Right ventricle myocardium superior (tissue), 1 donor: ENCODE measurements around the gene RGS4. TPM values are rescaled to one million over a fixed set of nuclear protein-coding genes. Genes with fewer than 3 reads are reported as not detected.

Experiments
- ATAC-seq: fragments of 200-7000 bp; cut with Tn5 transposase; one replicate; pipeline ENCODE4 v1.9.1; 2020; ENCODE audit warnings: mild to moderate bottlenecking; ENCODE audit not compliant: poor library complexity
- DNase-seq: peaks from one replicate; pipeline ENCODE4 v3.0.0-alpha.2; 2020
- intact Hi-C: fragments of 100-400 bp; cut with DNase I; formaldehyde crosslinking; loops from one replicate; pipeline ENCODE4 v1.11.2; 2022
- total RNA-seq: library from RNA; stranded (reverse); fragmentation: NEBNext Ultra II Directional; extraction: Animal tissue kit (Norgen Biotek cat#: 25700); gene quantifications from one replicate; pipeline ENCODE4 v1.2.1, GENCODE V29; 2021
- donor health status: DM: no; HTN: yes; CAD: no; lungs with severe emphysema.

Gene RGS4
- total RNA-seq, 1 donor from 2014 or later = 0.78 TPM

- DNase-seq = no peak
- intact Hi-C loops = loop anchor here (10.0 kb wide), 1 partner anchor 209 kb away; no protein-coding TSS in a partner anchor
- no peak for ATAC-seq
These were observed 5.6 kb upstream of the RGS4 start for GRCh38 chr1:163063610-163064009.

GRCh38 chr1:163066168-163066567 lies 3.0 kb upstream of the RGS4 start:
- DNase-seq (no peak), ATAC-seq (no peak)
- intact Hi-C loops = loop anchor here (10.0 kb wide), 1 partner anchor 211 kb away; no protein-coding TSS in a partner anchor

- ATAC-seq (no peak), DNase-seq (no peak)
- intact Hi-C loops = loop anchor here (10.0 kb wide), 1 partner anchor 212 kb away; no protein-coding TSS in a partner anchor
These were observed 2.5 kb upstream of the RGS4 start for GRCh38 chr1:163066686-163067085.

GRCh38 chr1:163068716-163069115 lies 445 bp upstream of the RGS4 start:
- peak; percentile 35 for ATAC-seq

GRCh38 chr1:163069655-163070277 lies 605 bp downstream of the RGS4 start:
- intact Hi-C loops = loop anchor here (5.0 to 10.0 kb wide), 3 partner anchors 103 to 248 kb away; no protein-coding TSS in a partner anchor
- ATAC-seq (no peak), DNase-seq (no peak)

More at GRCh38 chr1:163068716-163069115, 445 bp upstream of the RGS4 start:
- DNase-seq = no peak
- intact Hi-C loops = loop anchor here (10.0 kb wide), 1 partner anchor 214 kb away; no protein-coding TSS in a partner anchor

GRCh38 chr1:163071405-163072255 lies 2.5 kb downstream of the RGS4 start:
- ATAC-seq = peak; percentile 70
- peak; percentile 53 for DNase-seq
- intact Hi-C loops = loop anchor here (5.0 kb wide), 2 partner anchors 101 to 246 kb away; no protein-coding TSS in a partner anchor

GRCh38 chr1:163072658-163073057 lies 3.5 kb downstream of the RGS4 start:
- no peak for DNase-seq
- no peak for ATAC-seq
- intact Hi-C loops = loop anchor here (5.0 kb wide), 2 partner anchors 100 to 245 kb away; no protein-coding TSS in a partner anchor

- ATAC-seq (no peak), DNase-seq (no peak)
- intact Hi-C loops = loop anchor here (5.0 kb wide), 2 partner anchors 98 to 243 kb away; no protein-coding TSS in a partner anchor
These were observed 4.8 kb downstream of the RGS4 start for GRCh38 chr1:163074004-163074403.

- intact Hi-C loops = loop anchor here (5.0 kb wide), 2 partner anchors 98 to 243 kb away; no protein-coding TSS in a partner anchor
- DNase-seq = no peak
- no peak for ATAC-seq
These were observed 5.6 kb downstream of the RGS4 start for GRCh38 chr1:163074716-163075284.

GRCh38 chr1:163076044-163076443 lies 6.9 kb downstream of the RGS4 start:
- intact Hi-C loops = no loop called here
- ATAC-seq (no peak), DNase-seq (no peak)

GRCh38 chr1:163076446-163076845 lies 7.3 kb downstream of the RGS4 start:
- ATAC-seq (no peak), DNase-seq (no peak)
- intact Hi-C loops = no loop called here

- no peak for ATAC-seq
- no peak for DNase-seq
- intact Hi-C loops = no loop called here
These were observed 8.0 kb downstream of the RGS4 start for GRCh38 chr1:163076981-163077761.

- no peak for ATAC-seq
These were observed 13.8 kb downstream of the RGS4 start for GRCh38 chr1:163082971-163083370.

GRCh38 chr1:163083690-163084089 lies 14.5 kb downstream of the RGS4 start:
- DNase-seq (no peak), ATAC-seq (no peak)
- intact Hi-C loops = no loop called here

More at GRCh38 chr1:163082971-163083370, 13.8 kb downstream of the RGS4 start:
- DNase-seq = no peak
- intact Hi-C loops = no loop called here

- ATAC-seq = no peak
- DNase-seq = no peak
- intact Hi-C loops = no loop called here
These were observed 15.2 kb downstream of the RGS4 start for GRCh38 chr1:163084330-163084729.

GRCh38 chr1:163085041-163085903 lies 16.1 kb downstream of the RGS4 start:
- no peak for DNase-seq
- intact Hi-C loops = no loop called here
- ATAC-seq = no peak

- intact Hi-C loops = no loop called here
- ATAC-seq = no peak
- DNase-seq = no peak
These were observed 16.7 kb downstream of the RGS4 start for GRCh38 chr1:163085904-163086268.
